Lower leg skin (tissue), 3 donors: ENCODE data around the gene CALB2.

Experiments
- CTCF ChIP-seq, 3 donors: fragments of 450-650 bp; IDR thresholded peaks; one replicate each; pipeline ENCODE4 v1.5.1; 2016; ENCODE audit warnings: antibody characterized with exemption in 3 of 3, mild to moderate bottlenecking in 3 of 3, moderate library complexity in 2 of 3
- POLR2A ChIP-seq, 2 donors: fragments of 450-650 bp; IDR thresholded peaks; one replicate each; pipeline ENCODE4 v1.6.1; 2016 to 2017; ENCODE audit warnings: antibody characterized with exemption in 2 of 2, mild to moderate bottlenecking in 1 of 2, moderate library complexity in 1 of 2

DNA sequence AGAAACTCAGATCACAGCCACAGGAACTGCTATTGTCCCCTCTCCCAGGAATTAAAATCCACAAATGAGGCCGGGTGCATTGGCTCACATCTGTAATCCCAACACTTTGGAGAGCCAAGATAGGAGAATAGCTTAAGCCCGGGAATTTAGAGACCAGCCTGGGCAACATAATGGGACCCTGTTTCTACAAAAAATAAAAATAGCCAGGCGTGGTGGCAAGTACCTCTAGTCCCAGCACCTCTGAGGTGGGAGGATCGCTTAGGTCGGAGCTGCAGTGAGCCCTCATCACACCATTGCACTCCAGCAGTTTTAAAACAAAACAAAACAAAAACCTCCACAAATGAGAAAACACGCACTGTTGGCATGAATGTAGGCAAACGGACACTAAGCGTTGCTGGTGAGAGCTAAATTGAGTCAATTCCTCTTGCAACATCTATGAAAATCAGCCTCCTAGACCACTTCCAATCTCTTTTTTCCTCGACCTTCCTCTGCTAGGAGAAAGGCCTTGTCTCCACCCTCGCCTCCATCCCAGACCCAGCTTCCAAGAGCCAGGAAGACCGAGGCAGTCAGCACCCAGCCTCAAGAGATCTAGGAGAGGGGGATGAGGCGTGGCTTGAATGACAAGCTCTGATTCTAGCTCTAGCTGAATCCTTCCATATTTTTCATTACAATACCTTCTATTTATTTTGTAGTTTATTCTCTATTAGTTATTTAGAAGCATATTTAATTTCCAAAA, 68.5 kb downstream of the CALB2 start:
- no peak for TF ChIP-seq CTCF (IDR thresholded peaks at IDR 0.05)
- no peak for TF ChIP-seq POLR2A (IDR thresholded peaks at IDR 0.05)
